Spleen (tissue), 7 donors: ENCODE results near the gene TMEM217.

Experiments
- CTCF ChIP-seq, 11 experiments: fragments of 200-600 bp in 7 of 11; fragments of 450-650 bp in 4 of 11; sonication (generic) in 4 of 11; IDR thresholded peaks in 8 of 11; conservative IDR thresholded peaks in 3 of 11; 1 replicate in 7 of 11; 2 replicates in 4 of 11; pipeline versions ENCODE4 v1.4.0 to v1.8.0; 2016 to 2021; ENCODE audit warnings: antibody characterized with exemption in 11 of 11, inconsistent platforms in 4 of 11, mild to moderate bottlenecking in 1 of 11
- POLR2A ChIP-seq, 3 donors: fragments of 450-650 bp; IDR thresholded peaks; one replicate each; pipeline ENCODE4 v1.5.1; 2017; ENCODE audit warnings: antibody characterized with exemption in 3 of 3, mild to moderate bottlenecking in 1 of 3
- POLR2AphosphoS5 ChIP-seq, 3 donors: sonication (generic); formaldehyde crosslinking; IDR thresholded peaks; one replicate each; pipeline ENCODE4 v1.5.1; 2017; ENCODE audit warnings: antibody characterized with exemption in 3 of 3
- donor health status: DM: no; HTN: no; CAD: no; lungs with moderate emphysema.
- donor health status: DM: no; HTN: no; CAD: no.
- donor health status: DM: no; HTN: no; CAD: no.

- TF ChIP-seq CTCF (IDR thresholded peaks at IDR 0.05 in 8 of 11, conservative IDR thresholded peaks at IDR 0.05 in 3 of 11) (no peak), POLR2A (IDR thresholded peaks at IDR 0.05) (no peak), POLR2AphosphoS5 (IDR thresholded peaks at IDR 0.05) (no peak)
These were observed 45.2 kb upstream of the TMEM217 start for GRCh38 chr6:37303091-37303660.
